Stomach (tissue), 9 donors: ENCODE data around the gene PCDH15. TPM values are rescaled to one million over a fixed set of nuclear protein-coding genes. Genes with fewer than 3 reads are reported as not detected.

Source experiments
- DNase-seq, 2 donors: peaks; one replicate each; pipeline versions ENCODE4 v3.0.0 to v3.0.0-alpha.2; 2013 to 2019
- H3K27ac ChIP-seq, 5 donors: fragments of 200-600 bp in 4 of 5; sonication (generic) in 4 of 5; one replicate each; pipeline ENCODE4 v1.5.1; 2013 to 2019; ENCODE audit warnings: mild to moderate bottlenecking in 1 of 5, moderate library complexity in 1 of 5
- H3K27me3 ChIP-seq, 3 donors: fragments of 200-600 bp; sonication (generic); one replicate each; pipeline ENCODE4 v1.5.1; 2017 to 2019; ENCODE audit warnings: mixed run types in 1 of 3
- H3K36me3 ChIP-seq, 4 donors: fragments of 200-600 bp; sonication (generic); 1 replicate in 3 of 4; 2 replicates in 1 of 4; pipeline ENCODE4 v1.5.1; 2016 to 2019
- H3K4me1 ChIP-seq, 4 donors: fragments of 200-600 bp; sonication (generic); one replicate each; pipeline ENCODE4 v1.5.1; 2016 to 2019
- H3K4me3 ChIP-seq, 4 donors: fragments of 200-600 bp; sonication (generic) in 3 of 4; one replicate each; pipeline ENCODE4 v1.5.1; 2016 to 2019; ENCODE audit warnings: mild to moderate bottlenecking in 1 of 4
- H3K9me3 ChIP-seq, 4 donors: fragments of 200-600 bp; sonication (generic); one replicate each; pipeline ENCODE4 v1.5.1; 2016 to 2019
- EP300 ChIP-seq: sonication (generic); formaldehyde crosslinking; IDR thresholded peaks from one replicate; pipeline ENCODE4 v1.6.1; 2017; ENCODE audit warnings: antibody characterized with exemption
- POLR2A ChIP-seq, 4 donors: fragments of 450-650 bp; IDR thresholded peaks; one replicate each; pipeline ENCODE4 v1.6.1; 2016; ENCODE audit warnings: antibody characterized with exemption in 4 of 4, control low read depth in 2 of 4, mild to moderate bottlenecking in 1 of 4, moderate library complexity in 1 of 4
- POLR2AphosphoS5 ChIP-seq, 3 donors: sonication (generic); formaldehyde crosslinking; IDR thresholded peaks; one replicate each; pipeline ENCODE4 v1.6.1; 2016; ENCODE audit warnings: antibody characterized with exemption in 3 of 3
- WGBS, 5 donors: extraction: QIAGEN DNeasy Blood & Tissue Kit in 3 of 5; methylation state at CpG; one replicate each; pipeline versions ENCODE4 v1.1.5 to v1.1.7; 2013 to 2018; 5-methylcytosine and 5-hydroxymethylcytosine counted together
- intact Hi-C: fragments of 100-400 bp; cut with DNase I; formaldehyde crosslinking; loops from one replicate; pipeline ENCODE4 v1.15.1; 2023; ENCODE audit warnings: low total_unique reads
- polyA plus RNA-seq, 3 donors: library from polyadenylated mRNA; stranded (reverse); fragments of 200-250 nt; gene quantifications; one replicate each; pipeline ENCODE4 v1.2.3, GENCODE V29; 2013
- total RNA-seq, 5 donors: library from RNA; depleted of rRNA; stranded (reverse); fragments of >200 nt; gene quantifications; one replicate each; pipeline versions ENCODE4 v1.1.0 to v1.2.3, GENCODE V29; 2014 to 2016
- TF ChIP-seq, protein P1 (sequence below), 7 experiments: fragments of 450-650 bp in 4 of 7; fragments of 200-600 bp in 3 of 7; sonication (generic) in 3 of 7; IDR thresholded peaks; one replicate each; pipeline ENCODE4 v1.5.1; 2016 to 2019; ENCODE audit warnings: antibody characterized with exemption in 7 of 7, control low read depth in 2 of 7, mild to moderate bottlenecking in 1 of 7
- donor health status: healthy with polysubstance abuse.
- donor health status: Bipolar disorder and iron deficiency.
- donor health status: healthy.

The PCDH15 gene
- total and polyA plus RNA-seq, 8 donors, result 3.7 TPM; not detected in 7

DNA sequence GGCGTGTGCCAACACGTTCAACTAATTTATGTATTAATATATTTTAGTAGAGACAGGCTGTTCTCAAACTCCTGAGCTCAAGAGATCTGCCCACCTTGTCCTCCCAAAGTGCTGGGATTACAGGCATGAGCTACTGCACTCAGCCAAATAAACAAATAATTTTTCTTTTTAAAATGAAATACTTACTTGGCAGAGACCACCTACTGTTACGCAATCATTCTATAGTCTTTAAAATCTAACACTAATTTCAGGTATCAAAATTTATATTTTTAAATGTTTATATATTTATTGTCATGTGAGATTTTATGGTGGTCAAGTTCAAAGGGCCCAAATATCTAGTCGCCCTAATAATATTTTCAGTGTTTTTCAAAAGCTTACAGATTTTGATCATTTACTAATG lies 323.3 kb downstream of the PCDH15 start:
- 79 to 91% (median 91%) methylated on average over 4 of the region's 4 CpGs for WGBS, 5 donors
- no peaks in the 10 kb centered on the region for H3K36me3 ChIP-seq
- no peak overlapping the region for H3K4me3 ChIP-seq
- no peaks in the 10 kb centered on the region for H3K9me3 ChIP-seq
- intact Hi-C loops, result no loop called here
- H3K4me1 ChIP-seq, result no peaks in the 10 kb centered on the region
- no peak overlapping the region for H3K27ac ChIP-seq
- TF ChIP-seq, protein P1, sequence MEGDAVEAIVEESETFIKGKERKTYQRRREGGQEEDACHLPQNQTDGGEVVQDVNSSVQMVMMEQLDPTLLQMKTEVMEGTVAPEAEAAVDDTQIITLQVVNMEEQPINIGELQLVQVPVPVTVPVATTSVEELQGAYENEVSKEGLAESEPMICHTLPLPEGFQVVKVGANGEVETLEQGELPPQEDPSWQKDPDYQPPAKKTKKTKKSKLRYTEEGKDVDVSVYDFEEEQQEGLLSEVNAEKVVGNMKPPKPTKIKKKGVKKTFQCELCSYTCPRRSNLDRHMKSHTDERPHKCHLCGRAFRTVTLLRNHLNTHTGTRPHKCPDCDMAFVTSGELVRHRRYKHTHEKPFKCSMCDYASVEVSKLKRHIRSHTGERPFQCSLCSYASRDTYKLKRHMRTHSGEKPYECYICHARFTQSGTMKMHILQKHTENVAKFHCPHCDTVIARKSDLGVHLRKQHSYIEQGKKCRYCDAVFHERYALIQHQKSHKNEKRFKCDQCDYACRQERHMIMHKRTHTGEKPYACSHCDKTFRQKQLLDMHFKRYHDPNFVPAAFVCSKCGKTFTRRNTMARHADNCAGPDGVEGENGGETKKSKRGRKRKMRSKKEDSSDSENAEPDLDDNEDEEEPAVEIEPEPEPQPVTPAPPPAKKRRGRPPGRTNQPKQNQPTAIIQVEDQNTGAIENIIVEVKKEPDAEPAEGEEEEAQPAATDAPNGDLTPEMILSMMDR (IDR thresholded peaks at IDR 0.05), result no peak
- TF ChIP-seq EP300, result no peak
- no peaks in the 10 kb centered on the region for H3K27me3 ChIP-seq
- no peak for DNase-seq

DNA sequence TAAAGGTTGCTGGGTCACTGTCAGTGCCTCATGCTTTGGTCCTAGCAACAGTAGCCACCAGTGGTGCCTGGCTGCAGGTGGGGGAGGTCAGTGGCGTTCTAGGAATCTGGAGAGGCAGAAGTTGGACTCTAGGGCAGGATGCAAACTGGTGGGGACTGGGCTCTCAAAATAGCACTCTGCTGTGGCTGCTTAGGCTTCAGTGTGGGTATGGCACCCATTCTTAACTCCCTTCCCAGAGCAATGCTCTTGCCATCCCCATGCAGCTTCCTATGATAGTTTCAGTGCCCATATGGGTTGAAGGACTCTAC lies 330.8 kb downstream of the PCDH15 start:
- H3K4me3 ChIP-seq, result no peak overlapping the region

DNA sequence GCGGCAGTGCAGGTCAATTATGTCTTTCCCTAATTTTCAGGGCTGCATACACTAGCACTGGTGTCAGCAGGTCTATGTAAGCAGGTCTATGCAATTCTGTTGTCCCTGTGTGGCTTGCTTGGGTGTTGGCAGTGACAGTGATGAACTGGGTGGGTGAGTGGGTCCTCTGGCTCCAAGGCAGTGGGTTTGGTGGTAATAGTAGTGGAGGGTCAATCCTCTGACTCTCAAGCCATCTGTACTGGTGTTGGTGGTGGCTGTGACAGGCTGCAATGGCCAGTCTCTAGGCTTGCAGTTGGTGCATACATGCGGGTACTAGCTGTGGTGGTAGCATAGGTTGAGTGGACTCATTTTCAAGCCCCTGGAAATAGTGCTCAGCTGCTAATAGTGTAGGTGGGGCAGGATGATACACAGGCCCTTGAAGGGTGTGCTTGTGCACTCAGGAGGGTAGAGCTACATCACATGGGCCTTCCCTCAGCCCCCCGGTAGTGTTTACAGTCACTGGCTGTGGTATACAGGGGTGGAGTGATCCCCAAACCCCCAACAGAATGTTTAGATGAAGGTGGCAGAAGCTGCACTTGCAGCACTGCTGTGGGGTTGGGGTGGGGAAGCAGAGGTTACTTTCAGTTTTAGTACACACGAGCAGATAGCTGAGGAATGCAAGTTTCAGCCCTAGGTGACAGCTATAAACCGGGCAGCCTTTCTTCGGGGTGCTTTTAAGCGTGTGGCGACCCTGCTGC lies 331.3 kb downstream of the PCDH15 start:
- Histone ChIP-seq H3K27me3 (no peaks in the 10 kb centered on the region), H3K9me3 (peaks cover 0 to 10% (median 0%) of the 10 kb centered on the region in 4 donors), H3K27ac (no peak overlapping the region), H3K4me1 (no peaks in the 10 kb centered on the region), H3K36me3 (no peaks in the 10 kb centered on the region), H3K4me3 (no peak overlapping the region)
- WGBS, 5 donors, result 45 to 65% (median 51%) methylated on average over 8 of the region's 8 CpGs
- intact Hi-C loops, result no loop called here
- TF ChIP-seq, protein P1 (IDR thresholded peaks at IDR 0.05), result no peak
- TF ChIP-seq EP300, result no peak
- TF ChIP-seq POLR2AphosphoS5 (IDR thresholded peaks at IDR 0.05), result no peak
- TF ChIP-seq POLR2A (IDR thresholded peaks at IDR 0.05), result no peak
- peak in 1 of 2 donors; percentile 3 for DNase-seq

More for the DNA sequence above, 330.8 kb downstream of the PCDH15 start:
- 42 to 57% (median 47%) methylated on average over 1 of the region's 1 CpG for WGBS, 5 donors
- intact Hi-C loops, result no loop called here
- DNase-seq, result no peak
- Histone ChIP-seq H3K27me3 (no peaks in the 10 kb centered on the region), H3K27ac (no peak overlapping the region), H3K4me1 (no peaks in the 10 kb centered on the region), H3K9me3 (peaks cover 0 to 10% (median 0%) of the 10 kb centered on the region in 4 donors), H3K36me3 (no peaks in the 10 kb centered on the region)
- TF ChIP-seq POLR2A (IDR thresholded peaks at IDR 0.05) (no peak), EP300 (no peak), POLR2AphosphoS5 (IDR thresholded peaks at IDR 0.05) (no peak)
- TF ChIP-seq, protein P1 (IDR thresholded peaks at IDR 0.05), result no peak

DNA sequence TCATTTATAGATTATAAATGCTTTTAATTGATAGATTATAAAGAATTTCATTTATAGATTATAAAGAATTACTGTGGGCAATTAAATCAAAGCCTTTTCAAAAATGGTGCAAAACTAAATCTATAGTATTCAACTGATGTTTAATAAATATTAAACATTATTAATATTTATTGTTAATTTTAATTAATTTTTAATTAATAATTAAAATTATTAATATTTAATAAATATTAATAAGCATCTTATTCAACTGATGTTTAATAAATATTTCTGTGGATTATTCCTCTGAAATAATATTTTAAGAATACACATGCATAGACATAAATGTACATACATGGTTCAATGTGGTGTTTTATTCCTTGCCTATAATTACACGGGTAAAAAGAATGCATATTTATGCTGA lies 346.8 kb downstream of the PCDH15 start:
- no peaks in the 10 kb centered on the region for H3K9me3 ChIP-seq
- intact Hi-C loops, result no loop called here
- no peak overlapping the region for H3K27ac ChIP-seq
- no peak for DNase-seq
- H3K36me3 ChIP-seq, result no peaks in the 10 kb centered on the region
- TF ChIP-seq EP300 (no peak), POLR2A (IDR thresholded peaks at IDR 0.05) (no peak), POLR2AphosphoS5 (IDR thresholded peaks at IDR 0.05) (no peak)
- TF ChIP-seq, protein P1 (IDR thresholded peaks at IDR 0.05), result no peak
- WGBS, 5 donors, result 75 to 90% (median 88%) methylated on average over 1 of the region's 1 CpG
- H3K4me3 ChIP-seq, result no peak overlapping the region
- H3K27me3 ChIP-seq, result no peaks in the 10 kb centered on the region
- H3K4me1 ChIP-seq, result no peaks in the 10 kb centered on the region
